ENCODE measurements around the gene SRL.

- TF ChIP-seq CTCF (IDR thresholded peaks at IDR 0.05) (no peak), POLR2A (IDR thresholded peaks at IDR 0.05) (no peak)
These were observed 1.3 kb downstream of the SRL start for GRCh38 chr16:4240624-4241023.
